H1 (cell line): ENCODE measurements around the gene SH3RF3. TPM values are rescaled to one million over a fixed set of nuclear protein-coding genes. Genes with fewer than 3 reads are reported as not detected.

Experiments used
- BRCA1 ChIP-seq: IDR thresholded peaks from 2 replicates; pipeline ENCODE4 v1.6.1; 2012; ENCODE audit warnings: low read depth, low read length, improper control_type of control experiment
- EP300 ChIP-seq, 2 experiments: IDR thresholded peaks; 1 replicate in 1 of 2; 2 replicates in 1 of 2; pipeline ENCODE4 v1.6.1; 2011 to 2012; ENCODE audit warnings: low read depth in 2 of 2, low read length in 2 of 2, mild to moderate bottlenecking in 2 of 2, borderline replicate concordance in 1 of 2, inconsistent platforms in 1 of 2, moderate library complexity in 1 of 2
- EZH2 ChIP-seq: fragments of 200-600 bp; sonication (generic); IDR thresholded peaks from 2 replicates; pipeline ENCODE4 v1.7.1; 2012; ENCODE audit warnings: low read depth, mild to moderate bottlenecking, moderate library complexity, low read length, inconsistent platforms; ENCODE audit not compliant: severe bottlenecking
- MAX ChIP-seq: IDR thresholded peaks from 2 replicates; pipeline ENCODE4 v1.6.1; 2012; ENCODE audit warnings: inconsistent platforms
- NANOG ChIP-seq: IDR thresholded peaks from 2 replicates; pipeline ENCODE4 v1.6.1; 2011; ENCODE audit warnings: low read length, low read depth, mild to moderate bottlenecking, inconsistent platforms; ENCODE audit not compliant: insufficient read depth, poor library complexity, severe bottlenecking
- RFX5 ChIP-seq: IDR thresholded peaks from 2 replicates; pipeline ENCODE4 v1.6.1; 2011; ENCODE audit warnings: low read depth, low read length, improper control_type of control experiment, borderline replicate concordance
- SP1 ChIP-seq: IDR thresholded peaks from 2 replicates; pipeline ENCODE4 v1.6.1; 2011; ENCODE audit warnings: low read depth, low read length
- ZNF274 ChIP-seq: IDR thresholded peaks from 2 replicates; pipeline ENCODE4 v1.7.0; 2012; ENCODE audit warnings: low read length, borderline replicate concordance; ENCODE audit errors: extremely low read depth
- polyA plus RNA-seq, 7 experiments: library from polyadenylated mRNA; depleted of rRNA in 3 of 7; stranded (reverse) in 5 of 7; unstranded in 2 of 7; fragments of >200 nt in 5 of 7; fragments of 200-250 nt in 2 of 7; gene quantifications; 1 replicate in 5 of 7; 2 replicates in 1 of 7; 4 replicates in 1 of 7; pipeline versions ENCODE4 v1.2.1 to v1.2.3, GENCODE V29; 2011 to 2013; ENCODE audit warnings: missing spikeins in 2 of 7, mixed read lengths in 2 of 7
- total RNA-seq: library from RNA; stranded (reverse); fragmentation: NEBNext Ultra II Directional; extraction: Animal tissue kit (Norgen Biotek cat#: 25700); gene quantifications from 2 replicates; pipeline ENCODE4 v1.2.1, GENCODE V29; 2021

Gene SH3RF3
- total and polyA plus RNA-seq, 2 of the 8 experiments (the other 6 are each of a cell fraction or from before 2014, with no cell fraction given): 0.11 to 0.65 TPM

- no peak for TF ChIP-seq SP1
- TF ChIP-seq EZH2: no peak
- no peak for TF ChIP-seq BRCA1
- no peak for TF ChIP-seq MAX
- TF ChIP-seq EP300 (IDR thresholded peaks at IDR 0.05; ENCODE audit: borderline replicate concordance in 1 of 2, low read depth in 2 of 2, low read length in 2 of 2): no peak
- no peak for TF ChIP-seq ZNF274
- TF ChIP-seq NANOG: no peak
- no peak for TF ChIP-seq RFX5
Observed at GRCh38 chr2:109195193-109196045, 66.4 kb downstream of the SH3RF3 start (continued).
